Epithelial cell of esophagus (primary cell): ENCODE data around the gene CTSE.
A peak's percentile ranks its signal among the peaks of the same experiment; 100 is the strongest.

ENCODE experiments used
- DNase-seq: peaks from one replicate; pipeline ENCODE4 v3.0.0; 2010; ENCODE audit warnings: low read depth
- H3K4me3 ChIP-seq: 2 replicates; pipeline ENCODE4 v1.5.1; 2011; ENCODE audit warnings: mild to moderate bottlenecking, low read length, control low read depth
- CTCF ChIP-seq: IDR thresholded peaks from 2 replicates; pipeline ENCODE4 v1.5.1; 2011; ENCODE audit warnings: low read depth, mild to moderate bottlenecking, low read length, control low read depth, inconsistent platforms; ENCODE audit not compliant: insufficient read depth; ENCODE audit errors: missing control alignments

CTSE gene

GRCh38 chr1:206039046-206039973, 15.6 kb upstream of the CTSE start:
- no peak for TF ChIP-seq CTCF
- H3K4me3 ChIP-seq: no peak overlapping the region
- DNase-seq: no peak

GRCh38 chr1:206037581-206037980, 13.9 kb upstream of the CTSE start:
- no peak for DNase-seq
- no peak for TF ChIP-seq CTCF
- no peak overlapping the region for H3K4me3 ChIP-seq

GRCh38 chr1:206036663-206037455, 13.2 kb upstream of the CTSE start:
- H3K4me3 ChIP-seq: no peak overlapping the region
- no peak for DNase-seq
- TF ChIP-seq CTCF: no peak

- no peak overlapping the region for H3K4me3 ChIP-seq
- DNase-seq: no peak
- TF ChIP-seq CTCF: no peak
Observed at GRCh38 chr1:206035027-206035426, 11.3 kb upstream of the CTSE start.

- TF ChIP-seq CTCF: no peak
- H3K4me3 ChIP-seq: no peak overlapping the region
- DNase-seq: no peak
Observed at GRCh38 chr1:206032380-206033140, 8.9 kb upstream of the CTSE start.

- DNase-seq: peak; percentile 95
- H3K4me3 ChIP-seq: no peak overlapping the region
- TF ChIP-seq CTCF: peak; percentile 99
Observed at GRCh38 chr1:206030714-206031113, 7.0 kb upstream of the CTSE start.
